ENCODE measurements around the gene MACROD1.

The MACROD1 gene

GRCh38 chr11:64152841-64153691 is 12.8 kb downstream of the MACROD1 start:
- DNase-seq (ENCODE audit: low spot score): peak; percentile 92

DNA sequence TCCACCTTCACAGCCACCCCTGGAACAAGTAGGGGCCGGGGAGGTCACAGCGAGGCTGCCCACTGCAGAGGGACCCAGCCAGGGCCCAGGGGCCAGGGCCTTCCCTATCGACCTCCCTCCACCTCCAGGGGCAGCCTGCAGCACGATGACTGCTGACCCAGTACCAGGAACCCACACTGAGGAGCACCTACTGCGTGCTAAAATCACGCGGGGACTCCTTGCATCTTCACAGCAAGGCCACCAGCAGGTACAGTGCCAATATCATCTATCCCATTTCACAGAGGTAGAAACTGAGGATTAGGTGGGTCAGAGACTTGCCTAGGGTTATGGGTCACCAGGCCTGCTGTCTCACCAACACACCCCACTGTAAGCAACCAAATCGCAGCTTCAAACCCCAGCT is 14.6 kb downstream of the MACROD1 start:
- DNase-seq (ENCODE audit: low spot score): no peak

DNA sequence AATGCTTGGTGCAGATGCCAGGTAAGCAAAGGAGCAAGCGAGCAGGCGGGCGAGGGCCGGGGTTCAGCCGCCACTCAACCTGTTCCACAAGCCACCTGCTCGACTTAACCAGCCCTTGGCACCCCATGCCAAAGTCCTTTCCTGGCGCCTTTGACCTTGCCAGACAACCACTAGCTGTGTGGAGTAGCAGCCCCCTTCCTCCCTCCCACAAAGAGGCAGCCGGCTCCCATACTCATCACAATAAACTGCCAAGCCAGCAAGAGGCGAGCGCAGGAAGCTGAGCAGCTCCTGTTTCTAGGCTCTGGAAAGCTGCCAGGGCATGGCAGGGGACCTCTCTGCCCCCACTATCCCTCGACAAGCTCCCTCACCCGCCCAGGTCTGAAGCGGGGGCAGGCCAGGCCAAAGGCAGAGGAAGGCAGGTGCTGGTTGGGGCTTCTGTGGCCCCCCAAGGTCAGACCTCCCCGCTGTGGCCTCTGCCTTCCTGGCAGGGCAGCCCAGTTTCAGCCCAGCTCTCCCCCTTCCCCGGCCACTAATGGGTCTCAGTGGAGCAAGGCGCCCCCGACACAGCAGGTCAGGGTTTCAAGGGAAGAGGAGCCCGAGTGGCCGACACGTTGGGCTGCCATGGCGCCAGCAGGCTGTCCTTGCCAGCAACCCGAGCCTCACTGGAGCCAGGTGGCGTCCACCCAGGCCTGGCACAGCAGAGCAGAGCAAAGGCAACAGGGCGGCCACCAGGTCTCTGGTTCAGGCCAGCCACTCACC is 15.3 kb downstream of the MACROD1 start:
- DNase-seq (ENCODE audit: low spot score): no peak

- no peak for DNase-seq (ENCODE audit: low spot score)
Observed at GRCh38 chr11:64150051-64150450, 15.9 kb downstream of the MACROD1 start.

- no peak for DNase-seq (ENCODE audit: low spot score)
Observed at GRCh38 chr11:64148917-64149617, 16.8 kb downstream of the MACROD1 start.

GRCh38 chr11:64148226-64148916 is 17.5 kb downstream of the MACROD1 start:
- DNase-seq (ENCODE audit: low spot score): peak; percentile 83

DNA sequence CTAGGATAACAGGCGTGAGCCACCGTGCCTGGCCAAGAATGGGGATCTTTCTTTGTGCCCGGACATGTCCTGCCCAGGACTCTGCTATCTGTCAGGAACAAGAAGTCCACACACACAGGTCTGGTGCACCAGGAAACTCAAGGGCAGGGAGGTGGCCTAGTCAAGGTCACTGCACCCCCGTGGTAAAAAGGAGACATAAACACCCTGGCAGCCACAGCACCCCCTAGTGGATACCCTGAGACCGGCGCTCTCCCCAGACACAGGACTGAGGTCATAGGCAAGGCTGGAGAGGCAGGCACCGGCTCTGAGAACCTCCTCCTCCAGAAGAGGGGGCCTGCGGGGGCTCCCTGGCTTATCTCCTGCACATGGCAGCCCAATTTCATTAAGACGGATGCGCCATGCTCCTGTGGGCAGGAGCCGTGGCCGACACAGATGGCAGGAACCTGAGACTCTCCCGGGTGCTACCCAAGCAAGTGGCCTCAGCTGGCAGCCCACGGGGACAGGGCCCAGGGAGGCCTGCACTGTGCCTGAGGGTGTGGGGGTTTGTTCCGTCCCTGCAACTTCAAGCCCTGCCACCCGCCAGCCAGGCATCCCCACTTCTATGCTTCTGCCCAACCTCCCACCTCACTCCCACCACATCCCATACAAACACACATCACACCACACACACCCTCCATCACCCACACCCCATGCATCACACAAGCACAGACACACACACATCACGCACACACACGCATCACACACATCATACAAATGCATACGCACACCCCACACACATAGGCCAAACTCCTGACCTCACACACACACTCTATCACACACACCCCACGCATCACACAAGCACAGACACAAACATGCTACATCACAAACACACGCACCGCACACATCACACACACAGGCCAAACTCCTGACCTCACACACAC is 19.6 kb downstream of the MACROD1 start:
- DNase-seq (ENCODE audit: low spot score): peak; percentile 85

DNA sequence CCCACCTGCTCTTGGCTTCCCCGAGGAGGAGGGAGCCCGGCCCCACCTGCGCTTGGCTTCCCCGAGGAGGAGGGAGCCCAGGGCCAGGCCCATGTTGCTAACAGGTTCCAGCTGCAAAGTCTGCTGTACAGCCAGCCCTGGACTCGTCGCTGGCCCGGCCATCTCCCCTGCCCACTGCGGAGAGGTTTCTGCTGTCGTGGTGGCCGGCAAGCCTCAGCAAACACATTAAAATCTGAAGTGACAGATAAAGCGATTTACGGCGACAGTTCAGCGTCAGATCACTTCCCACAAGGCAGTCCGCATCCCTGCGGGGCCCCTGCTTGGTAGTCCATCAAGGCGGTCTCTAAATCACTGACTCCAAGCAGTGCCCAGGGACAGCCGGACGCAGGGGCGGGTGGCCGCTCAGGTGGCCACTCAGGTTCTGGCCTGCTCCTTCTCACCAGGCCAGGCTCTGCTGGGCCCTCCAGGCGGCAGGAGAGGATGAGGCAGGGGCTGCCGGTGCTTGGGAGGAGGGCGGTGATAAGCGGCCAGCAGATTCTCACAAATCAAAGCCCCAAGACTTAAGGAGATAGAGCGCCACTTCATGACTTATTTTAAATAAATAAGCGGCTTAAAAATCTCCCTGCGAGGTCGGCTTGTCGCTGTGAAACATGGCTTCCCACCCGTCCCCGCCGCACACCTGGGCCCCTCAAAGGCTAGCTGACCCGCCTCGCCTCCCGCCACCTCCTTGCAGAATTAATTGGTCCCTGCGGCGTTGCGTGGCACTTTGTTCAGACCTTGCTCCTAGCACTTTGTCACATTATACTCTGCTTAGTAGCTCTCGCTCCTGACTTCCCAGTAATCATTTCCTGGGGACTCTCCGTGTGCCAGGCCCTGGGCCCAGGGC is 21.1 kb downstream of the MACROD1 start:
- DNase-seq (ENCODE audit: low spot score): peak; percentile 75

- no peak for DNase-seq (ENCODE audit: low spot score)
Observed at GRCh38 chr11:64141081-64141783, 24.7 kb downstream of the MACROD1 start.

DNA sequence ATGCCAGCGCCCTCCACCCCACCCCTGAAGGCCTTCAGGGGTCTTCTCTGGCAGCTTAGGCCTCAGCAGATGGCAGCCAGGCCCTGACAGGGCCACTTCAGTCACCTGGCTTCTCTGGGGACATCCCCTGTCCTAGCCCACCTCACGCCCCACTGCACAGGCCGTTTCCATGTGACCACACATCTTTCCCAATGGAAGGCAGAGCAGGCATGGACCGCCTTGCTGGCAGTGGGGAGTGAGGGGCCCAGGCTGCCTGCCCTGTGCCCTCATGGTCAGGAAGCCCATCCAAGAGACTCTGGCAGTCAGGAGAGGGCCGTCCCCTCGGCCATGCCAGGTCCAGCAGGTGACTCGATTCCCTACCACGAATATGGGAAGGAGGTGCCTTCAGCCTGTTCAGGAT is 25.8 kb downstream of the MACROD1 start:
- no peak for DNase-seq (ENCODE audit: low spot score)

DNA sequence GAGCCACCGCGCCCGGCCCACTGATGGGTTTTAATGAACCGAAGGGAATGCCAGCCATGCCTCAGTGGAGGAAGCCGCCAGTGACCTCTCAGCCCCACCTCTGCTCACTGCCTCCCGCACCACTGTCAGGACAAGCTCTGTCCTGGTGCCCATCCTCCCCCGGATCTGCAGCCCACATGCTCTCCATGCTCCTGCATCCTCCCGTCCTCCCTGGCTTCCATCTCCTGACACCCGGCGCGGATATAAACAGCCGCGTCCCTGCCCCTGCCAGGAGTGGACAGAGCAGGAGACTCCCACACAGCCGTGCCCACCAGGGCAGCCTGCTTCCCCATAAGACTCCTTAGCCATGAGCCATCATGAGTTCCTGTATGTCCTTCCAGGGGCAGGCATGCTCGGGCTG is 26.9 kb downstream of the MACROD1 start:
- DNase-seq (ENCODE audit: low spot score): no peak

GRCh38 chr11:64138398-64138797 is 27.5 kb downstream of the MACROD1 start:
- no peak for DNase-seq (ENCODE audit: low spot score)

DNA sequence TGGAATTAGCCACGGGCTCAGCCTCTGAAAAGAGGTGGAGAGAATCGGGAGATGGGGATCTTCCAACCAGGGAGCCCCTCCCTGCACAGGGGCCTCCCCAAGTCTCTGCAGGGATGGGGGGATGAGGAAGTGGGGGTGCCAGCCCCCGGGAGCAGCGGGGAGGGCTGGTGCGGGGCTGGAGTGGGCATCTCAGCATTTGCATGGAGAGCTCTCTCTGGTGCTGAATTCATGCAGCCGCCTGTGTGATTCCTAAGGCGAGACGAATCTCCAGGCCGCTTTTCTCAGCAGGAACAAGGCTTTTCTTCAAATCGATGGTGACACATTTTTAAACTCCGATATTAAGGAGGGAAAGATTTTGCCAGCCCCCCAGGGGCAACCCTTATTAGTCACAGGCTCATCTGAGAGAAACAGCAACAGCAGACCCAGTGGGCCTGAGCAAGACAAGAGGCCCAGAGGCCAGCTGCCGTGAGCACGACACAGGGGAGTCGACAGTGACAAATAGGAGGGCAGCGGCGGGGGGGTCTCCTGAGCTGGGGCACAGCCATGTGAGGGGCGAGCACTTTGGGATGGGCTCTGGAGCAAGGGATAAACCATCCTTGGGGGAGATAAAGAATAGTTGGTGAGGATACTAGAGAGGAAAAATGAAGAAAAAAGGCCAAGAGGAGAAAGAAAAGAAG is 29.0 kb downstream of the MACROD1 start:
- no peak for DNase-seq (ENCODE audit: low spot score)

- DNase-seq (ENCODE audit: low spot score): no peak
Observed at GRCh38 chr11:64135711-64136110, 30.2 kb downstream of the MACROD1 start.

DNA sequence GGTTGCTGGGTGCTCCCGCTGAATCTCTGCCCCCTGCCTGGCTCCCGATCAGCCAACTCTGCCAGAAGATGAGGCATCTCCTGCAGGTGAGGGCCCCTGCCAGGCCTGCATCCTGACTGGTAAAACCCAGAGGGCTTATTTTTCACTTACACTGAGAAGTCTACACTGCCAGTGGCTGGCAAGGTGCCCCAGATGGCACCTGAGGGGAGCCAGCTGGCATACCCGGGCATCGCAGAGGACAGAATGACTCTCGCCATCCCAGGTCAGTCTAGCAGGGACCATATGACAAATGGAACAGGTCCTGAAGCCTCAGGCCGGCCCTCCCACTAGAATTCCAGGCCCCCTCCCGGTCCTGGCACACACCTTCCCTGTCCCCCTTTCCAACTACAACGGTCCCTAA is 30.9 kb downstream of the MACROD1 start:
- DNase-seq (ENCODE audit: low spot score): no peak

- DNase-seq (ENCODE audit: low spot score): no peak
Observed at GRCh38 chr11:64132982-64133705, 32.8 kb downstream of the MACROD1 start.

GRCh38 chr11:64132191-64132771 is 33.6 kb downstream of the MACROD1 start:
- peak; percentile 80 for DNase-seq (ENCODE audit: low spot score)

Measured in D341Med (cell line).